PC-3 (cell line): ENCODE results near the gene GSK3B.

Source experiments
- CTCF ChIP-seq: fragments of 300-600 bp; sonication (generic); conservative IDR thresholded peaks from 2 replicates; pipeline ENCODE4 v1.5.1; 2017; ENCODE audit warnings: antibody characterized with exemption, low read depth, mild to moderate bottlenecking, low read length
- EZH2 ChIP-seq: fragments of 300-600 bp; sonication (generic); IDR thresholded peaks from one replicate; pipeline ENCODE4 v1.6.1; 2017; ENCODE audit warnings: antibody characterized with exemption, mild to moderate bottlenecking, low read length; ENCODE audit not compliant: unreplicated experiment

- TF ChIP-seq CTCF (peak; percentile 95), EZH2 (no peak)
Measured at GRCh38 chr3:119891944-119892721, 202.1 kb downstream of the GSK3B start.
